HG02798 (cell line): ENCODE results near the gene NOTCH1.
A peak's percentile ranks its signal among the peaks of the same experiment; 100 is the strongest.

Source experiments
- ATAC-seq: cut with Tn5 transposase; IDR thresholded peaks from one replicate; pipeline ENCODE4 v1.9.1; 2021; ENCODE audit warnings: mild to moderate bottlenecking; ENCODE audit not compliant: unreplicated experiment, poor library complexity

NOTCH1 gene

GRCh38 chr9:136549010-136549980 is 3.4 kb upstream of the NOTCH1 start:
- ATAC-seq = no peak

GRCh38 chr9:136547508-136548215 is 1.8 kb upstream of the NOTCH1 start:
- ATAC-seq = no peak

GRCh38 chr9:136546697-136547501 is 1.1 kb upstream of the NOTCH1 start:
- ATAC-seq = no peak

- ATAC-seq = no peak
Measured at GRCh38 chr9:136545692-136545964, 220 bp downstream of the NOTCH1 start.

GRCh38 chr9:136544964-136545691 is 720 bp downstream of the NOTCH1 start:
- ATAC-seq = peak; percentile 14

- ATAC-seq = no peak
Measured at GRCh38 chr9:136544548-136544963, 1.3 kb downstream of the NOTCH1 start.

GRCh38 chr9:136543830-136544547 is 1.9 kb downstream of the NOTCH1 start:
- ATAC-seq = no peak

GRCh38 chr9:136543280-136543679 is 2.6 kb downstream of the NOTCH1 start:
- no peak for ATAC-seq

- no peak for ATAC-seq
Measured at GRCh38 chr9:136542241-136543040, 3.4 kb downstream of the NOTCH1 start.

- ATAC-seq = no peak
Measured at GRCh38 chr9:136541709-136542108, 4.1 kb downstream of the NOTCH1 start.

- no peak for ATAC-seq
Measured at GRCh38 chr9:136541179-136541578, 4.7 kb downstream of the NOTCH1 start.

GRCh38 chr9:136539427-136540421 is 6.1 kb downstream of the NOTCH1 start:
- peak; percentile 35 for ATAC-seq

GRCh38 chr9:136538599-136539426 is 7.0 kb downstream of the NOTCH1 start:
- ATAC-seq = peak; percentile 29

- ATAC-seq = no peak
Measured at GRCh38 chr9:136537896-136538598, 7.8 kb downstream of the NOTCH1 start.

GRCh38 chr9:136537411-136537810 is 8.4 kb downstream of the NOTCH1 start:
- ATAC-seq = no peak

- ATAC-seq = no peak
Measured at GRCh38 chr9:136536721-136537241, 9.1 kb downstream of the NOTCH1 start.
